IMR-90 (cell line): ENCODE results near the gene AMBRA1.

ENCODE experiments used
- CEBPB ChIP-seq: IDR thresholded peaks from 2 replicates; pipeline ENCODE4 v1.6.1; 2012; ENCODE audit warnings: low read depth, low read length, improper control_type of control experiment
- CHD1 ChIP-seq: IDR thresholded peaks from 2 replicates; pipeline ENCODE4 v1.6.1; 2012; ENCODE audit warnings: low read depth, low read length, improper control_type of control experiment
- CTCF ChIP-seq: conservative IDR thresholded peaks from 2 replicates; pipeline ENCODE4 v1.5.1; 2012; ENCODE audit warnings: mild to moderate bottlenecking, low read depth, low read length, improper control_type of control experiment
- FOS ChIP-seq: fragments of 150-350 bp; IDR thresholded peaks from 2 replicates; pipeline ENCODE4 v1.6.1; 2016; ENCODE audit warnings: low read depth, low read length
- MAFK ChIP-seq: IDR thresholded peaks from 2 replicates; pipeline ENCODE4 v1.6.1; 2012; ENCODE audit warnings: low read depth, low read length, improper control_type of control experiment
- MXI1 ChIP-seq: IDR thresholded peaks from 2 replicates; pipeline ENCODE4 v1.6.1; 2012; ENCODE audit warnings: low read depth, mild to moderate bottlenecking, low read length, moderate library complexity, borderline replicate concordance
- NFE2L2 ChIP-seq: fragments of 150-350 bp; IDR thresholded peaks from 2 replicates; pipeline ENCODE4 v1.6.1; 2016; ENCODE audit warnings: low read depth, mild to moderate bottlenecking, low read length
- POLR2A ChIP-seq: IDR thresholded peaks from 2 replicates; pipeline ENCODE4 v1.6.1; 2012; ENCODE audit warnings: mild to moderate bottlenecking, low read depth, low read length
- RAD21 ChIP-seq: IDR thresholded peaks from 2 replicates; pipeline ENCODE4 v1.6.1; 2012; ENCODE audit warnings: low read length, improper control_type of control experiment
- RCOR1 ChIP-seq: IDR thresholded peaks from 2 replicates; pipeline ENCODE4 v1.6.1; 2012; ENCODE audit warnings: mild to moderate bottlenecking, low read length, improper control_type of control experiment; ENCODE audit not compliant: insufficient replicate concordance
- RFX5 ChIP-seq: IDR thresholded peaks from 2 replicates; pipeline ENCODE4 v1.8.0; 2012; ENCODE audit warnings: low read depth, mild to moderate bottlenecking, low read length, moderate library complexity
- SMC3 ChIP-seq: fragments of 150-350 bp; IDR thresholded peaks from 2 replicates; pipeline ENCODE4 v1.6.1; 2016; ENCODE audit warnings: low read depth, mild to moderate bottlenecking, antibody characterized with exemption, low read length, moderate library complexity
- USF2 ChIP-seq: fragments of 150-350 bp; IDR thresholded peaks from 2 replicates; pipeline ENCODE4 v1.6.1; 2017; ENCODE audit warnings: mild to moderate bottlenecking, antibody characterized with exemption, low read length, low read depth

- TF ChIP-seq CTCF, result no peak
- no peak for TF ChIP-seq CEBPB
- no peak for TF ChIP-seq FOS
- no peak for TF ChIP-seq MAFK
- TF ChIP-seq RCOR1, result no peak
- TF ChIP-seq RFX5, result no peak
- no peak for TF ChIP-seq POLR2A
- no peak for TF ChIP-seq MXI1
- TF ChIP-seq SMC3, result no peak
- no peak for TF ChIP-seq RAD21
- no peak for TF ChIP-seq USF2
- no peak for TF ChIP-seq CHD1
- TF ChIP-seq NFE2L2, result no peak
These were observed 107.9 kb downstream of the AMBRA1 start for GRCh38 chr11:46485856-46486443.
